Measurements from ENCODE around the gene ITPK1.

The ITPK1 gene

GRCh38 chr14:92949496-92950192 lies 166.1 kb downstream of the ITPK1 start:
- TF ChIP-seq YY1 (IDR thresholded peaks at IDR 0.05; ENCODE audit: low read depth) = no peak
- no peak for TF ChIP-seq EGR1 (IDR thresholded peaks at IDR 0.05)
- TF ChIP-seq RAD21 (IDR thresholded peaks at IDR 0.05; ENCODE audit: low read depth) = no peak
- no peak for TF ChIP-seq USF1 (IDR thresholded peaks at IDR 0.05)
- no peak for TF ChIP-seq ZBTB7A (IDR thresholded peaks at IDR 0.05; ENCODE audit: low read depth)
- no peak for TF ChIP-seq REST (IDR thresholded peaks at IDR 0.05; ENCODE audit: low read depth)
- no peak for TF ChIP-seq MAX (IDR thresholded peaks at IDR 0.05)
- no peak for TF ChIP-seq TAF1 (IDR thresholded peaks at IDR 0.05; ENCODE audit: low read depth)
- no peak for TF ChIP-seq CREB1 (IDR thresholded peaks at IDR 0.05; ENCODE audit: low read depth)
- TF ChIP-seq CEBPB (IDR thresholded peaks at IDR 0.05) = no peak
- TF ChIP-seq TCF12 (IDR thresholded peaks at IDR 0.05; ENCODE audit: low read depth) = no peak
- TF ChIP-seq EP300 (IDR thresholded peaks at IDR 0.05; ENCODE audit: borderline replicate concordance) = no peak
- no peak for TF ChIP-seq FOXM1 (IDR thresholded peaks at IDR 0.05; ENCODE audit: borderline replicate concordance, low read depth)
- no peak for TF ChIP-seq TEAD4 (IDR thresholded peaks at IDR 0.05)
- no peak for TF ChIP-seq NFIC (IDR thresholded peaks at IDR 0.05)

- no peak for TF ChIP-seq ZBTB7A (IDR thresholded peaks at IDR 0.05; ENCODE audit: low read depth)
- TF ChIP-seq EP300 (IDR thresholded peaks at IDR 0.05; ENCODE audit: borderline replicate concordance) = no peak
- TF ChIP-seq YY1 (IDR thresholded peaks at IDR 0.05; ENCODE audit: low read depth) = no peak
- no peak for TF ChIP-seq EGR1 (IDR thresholded peaks at IDR 0.05)
- no peak for TF ChIP-seq USF1 (IDR thresholded peaks at IDR 0.05)
- TF ChIP-seq TCF12 (IDR thresholded peaks at IDR 0.05; ENCODE audit: low read depth) = no peak
Observed at GRCh38 chr14:92948647-92949046, 167.1 kb downstream of the ITPK1 start.

GRCh38 chr14:92946847-92947545 lies 168.7 kb downstream of the ITPK1 start:
- no peak for TF ChIP-seq CREB1 (IDR thresholded peaks at IDR 0.05; ENCODE audit: low read depth)
- TF ChIP-seq TCF12 (IDR thresholded peaks at IDR 0.05; ENCODE audit: low read depth) = no peak
- TF ChIP-seq YY1 (IDR thresholded peaks at IDR 0.05; ENCODE audit: low read depth) = no peak
- no peak for TF ChIP-seq USF1 (IDR thresholded peaks at IDR 0.05)
- TF ChIP-seq EP300 (IDR thresholded peaks at IDR 0.05; ENCODE audit: borderline replicate concordance) = no peak
- TF ChIP-seq CEBPB (IDR thresholded peaks at IDR 0.05) = no peak
- TF ChIP-seq ZBTB7A (IDR thresholded peaks at IDR 0.05; ENCODE audit: low read depth) = no peak
- TF ChIP-seq RAD21 (IDR thresholded peaks at IDR 0.05; ENCODE audit: low read depth) = no peak
- TF ChIP-seq REST (IDR thresholded peaks at IDR 0.05; ENCODE audit: low read depth) = no peak
- no peak for TF ChIP-seq TEAD4 (IDR thresholded peaks at IDR 0.05)
- TF ChIP-seq TAF1 (IDR thresholded peaks at IDR 0.05; ENCODE audit: low read depth) = no peak
- TF ChIP-seq MAX (IDR thresholded peaks at IDR 0.05) = no peak

GRCh38 chr14:92945959-92946846 lies 169.5 kb downstream of the ITPK1 start:
- peak; percentile 96 for TF ChIP-seq MAX (IDR thresholded peaks at IDR 0.05)
- peak; percentile 78 for TF ChIP-seq NFIC (IDR thresholded peaks at IDR 0.05)
- no peak for TF ChIP-seq USF1 (IDR thresholded peaks at IDR 0.05)

Data from Ishikawa (cell line).